H9 (cell line): Measurements from ENCODE around the gene ORM2. TPM values are rescaled to one million over a fixed set of nuclear protein-coding genes. Genes with fewer than 3 reads are reported as not detected.

ENCODE experiments used
- DNase-seq: peaks from one replicate; pipeline ENCODE4 v3.0.0-alpha.2; 2017
- H2AFZ ChIP-seq: one replicate; pipeline ENCODE4 v1.6.1; 2013; ENCODE audit warnings: mild to moderate bottlenecking, low read length, control low read depth, moderate library complexity
- H2AK5ac ChIP-seq: 2 replicates; pipeline ENCODE4 v1.6.1; 2013; ENCODE audit warnings: low read length, control low read depth, mixed read lengths; ENCODE audit not compliant: insufficient read length
- H2BK120ac ChIP-seq: one replicate; pipeline ENCODE4 v1.6.1; 2013; ENCODE audit warnings: low read depth, mild to moderate bottlenecking, low read length, control low read depth, inconsistent platforms; ENCODE audit not compliant: poor library complexity, severe bottlenecking
- H2BK12ac ChIP-seq: 2 replicates; pipeline ENCODE4 v1.6.1; 2013; ENCODE audit warnings: low read length, control low read depth, mixed read lengths, low read depth; ENCODE audit not compliant: insufficient read length
- H2BK15ac ChIP-seq: 2 replicates; pipeline ENCODE4 v1.6.1; 2013; ENCODE audit warnings: low read depth, low read length, control low read depth
- H2BK20ac ChIP-seq: one replicate; pipeline ENCODE4 v1.6.1; 2013; ENCODE audit warnings: low read depth, mild to moderate bottlenecking, low read length, control low read depth, inconsistent platforms; ENCODE audit not compliant: poor library complexity, severe bottlenecking
- H2BK5ac ChIP-seq: 2 replicates; pipeline ENCODE4 v1.6.1; 2013; ENCODE audit warnings: low read length, control low read depth, mixed read lengths; ENCODE audit not compliant: insufficient read length
- H3K14ac ChIP-seq: 2 replicates; pipeline ENCODE4 v1.6.1; 2013; ENCODE audit warnings: low read length, control low read depth; ENCODE audit not compliant: insufficient read depth
- H3K18ac ChIP-seq: 2 replicates; pipeline ENCODE4 v1.6.1; 2013; ENCODE audit warnings: low read depth, mild to moderate bottlenecking, mixed read lengths, low read length, control low read depth; ENCODE audit not compliant: insufficient read length
- H3K23ac ChIP-seq: 2 replicates; pipeline ENCODE4 v1.6.1; 2013; ENCODE audit warnings: low read length, control low read depth, mixed read lengths, low read depth; ENCODE audit not compliant: insufficient read length
- H3K23me2 ChIP-seq: 2 replicates; pipeline ENCODE4 v1.6.1; 2013; ENCODE audit warnings: low read depth, mild to moderate bottlenecking, mixed read lengths, low read length, control low read depth; ENCODE audit not compliant: insufficient read length, poor library complexity, severe bottlenecking
- H3K27ac ChIP-seq: 2 replicates; pipeline ENCODE4 v1.5.1; 2013; ENCODE audit warnings: low read length, control low read depth, mixed read lengths, low read depth; ENCODE audit not compliant: insufficient read length
- H3K27me3 ChIP-seq: 2 replicates; pipeline ENCODE4 v1.6.1; 2013; ENCODE audit warnings: low read length, control low read depth, inconsistent platforms; ENCODE audit not compliant: insufficient read depth
- H3K4ac ChIP-seq: 2 replicates; pipeline ENCODE4 v1.6.1; 2013; ENCODE audit warnings: low read depth, mild to moderate bottlenecking, control low read depth, inconsistent platforms, low read length, moderate library complexity
- H3K4me1 ChIP-seq: 2 replicates; pipeline ENCODE4 v1.6.1; 2013; ENCODE audit warnings: low read length, control low read depth, inconsistent platforms; ENCODE audit not compliant: insufficient read depth
- H3K4me2 ChIP-seq: 2 replicates; pipeline ENCODE4 v1.6.1; 2013; ENCODE audit warnings: low read length, control low read depth, mixed read lengths; ENCODE audit not compliant: insufficient read length, insufficient read depth
- H3K56ac ChIP-seq: 2 replicates; pipeline ENCODE4 v1.6.1; 2013; ENCODE audit warnings: low read depth, mild to moderate bottlenecking, mixed read lengths, low read length, control low read depth; ENCODE audit not compliant: insufficient read length
- H3K79me1 ChIP-seq: 2 replicates; pipeline ENCODE4 v1.6.1; 2013; ENCODE audit warnings: low read depth, mild to moderate bottlenecking, moderate library complexity, low read length, control low read depth, inconsistent platforms; ENCODE audit not compliant: insufficient read depth, poor library complexity, severe bottlenecking
- H3K79me2 ChIP-seq: 2 replicates; pipeline ENCODE4 v1.6.1; 2013; ENCODE audit warnings: low read length, control low read depth, inconsistent platforms; ENCODE audit not compliant: insufficient read depth
- H3K9ac ChIP-seq: 2 replicates; pipeline ENCODE4 v1.6.1; 2013; ENCODE audit warnings: low read length, control low read depth, mixed read lengths; ENCODE audit not compliant: insufficient read length; ENCODE audit errors: extremely low read depth
- H3K9me3 ChIP-seq: one replicate; pipeline ENCODE4 v1.6.1; 2013; ENCODE audit warnings: low read depth, low read length, inconsistent platforms; ENCODE audit not compliant: control insufficient read depth
- H3T11ph ChIP-seq: one replicate; pipeline ENCODE4 v1.6.1; 2013; ENCODE audit warnings: mild to moderate bottlenecking, low read length, control low read depth, inconsistent platforms
- H4K20me1 ChIP-seq: one replicate; pipeline ENCODE4 v1.6.1; 2013; ENCODE audit not compliant: control insufficient read depth, insufficient read length, insufficient read depth
- H4K5ac ChIP-seq: 2 replicates; pipeline ENCODE4 v1.6.1; 2013; ENCODE audit warnings: low read depth, mild to moderate bottlenecking, mixed read lengths, low read length, control low read depth; ENCODE audit not compliant: insufficient read length
- H4K8ac ChIP-seq: replicated peaks from 2 replicates; pipeline ENCODE4 v1.6.1; 2013; ENCODE audit warnings: low read length, control low read depth, mixed read lengths, low read depth; ENCODE audit not compliant: insufficient read length
- H4K91ac ChIP-seq: 2 replicates; pipeline ENCODE4 v1.6.1; 2013; ENCODE audit warnings: low read depth, mild to moderate bottlenecking, moderate library complexity, mixed read lengths, low read length, control low read depth; ENCODE audit not compliant: insufficient read length
- H3K27ac Mint-ChIP-seq, 3 experiments: 2 replicates in 2 of 3; 3 replicates in 1 of 3; pipeline ENCODE4 v1.8.0; 2020 to 2021; ENCODE audit warnings: mixed read lengths in 3 of 3, mild to moderate bottlenecking in 1 of 3, moderate library complexity in 1 of 3
- H3K27me3 Mint-ChIP-seq: 2 replicates; pipeline ENCODE4 v1.8.0; 2021; ENCODE audit warnings: low read depth, mild to moderate bottlenecking, moderate library complexity, mixed read lengths
- H3K36me3 Mint-ChIP-seq, 3 experiments: 2 replicates in 2 of 3; 3 replicates in 1 of 3; pipeline ENCODE4 v1.8.0; 2020 to 2021; ENCODE audit warnings: low read depth in 3 of 3, mixed read lengths in 3 of 3; ENCODE audit not compliant: insufficient read depth in 1 of 3
- H3K4me1 Mint-ChIP-seq, 2 experiments: 2 replicates each; pipeline ENCODE4 v1.8.0; 2020; ENCODE audit warnings: mixed read lengths in 2 of 2
- H3K4me3 Mint-ChIP-seq, 2 experiments: 2 replicates in 1 of 2; 3 replicates in 1 of 2; pipeline ENCODE4 v1.8.0; 2020 to 2021; ENCODE audit warnings: mild to moderate bottlenecking in 2 of 2, mixed read lengths in 2 of 2, moderate library complexity in 1 of 2
- H3K9me3 Mint-ChIP-seq, 2 experiments: 2 replicates in 1 of 2; 3 replicates in 1 of 2; pipeline ENCODE4 v1.8.0; 2020; ENCODE audit warnings: mild to moderate bottlenecking in 2 of 2, mixed read lengths in 2 of 2, moderate library complexity in 1 of 2
- WGBS: extraction: QIAGEN DNeasy Blood & Tissue Kit; methylation state at CpG from one replicate; pipeline ENCODE4 v1.1.7; 2013; ENCODE audit warnings: missing lambda C conversion rate, low lambda C conversion rate, mixed read lengths; ENCODE audit not compliant: insufficient read length; ENCODE audit errors: extremely low coverage; 5-methylcytosine and 5-hydroxymethylcytosine counted together
- total RNA-seq: library from RNA; stranded (reverse); gene quantifications from 2 replicates; pipeline ENCODE4 v1.2.1, GENCODE V29; 2021
- TF ChIP-seq, protein P1 (sequence below): fragments of 200-600 bp; sonication (generic); conservative IDR thresholded peaks from 3 replicates; pipeline ENCODE4 v1.8.0; 2021; ENCODE audit warnings: antibody characterized with exemption, mild to moderate bottlenecking

ORM2 gene
- total RNA-seq, 1 experiment from 2014 or later = 1.2 TPM

DNA sequence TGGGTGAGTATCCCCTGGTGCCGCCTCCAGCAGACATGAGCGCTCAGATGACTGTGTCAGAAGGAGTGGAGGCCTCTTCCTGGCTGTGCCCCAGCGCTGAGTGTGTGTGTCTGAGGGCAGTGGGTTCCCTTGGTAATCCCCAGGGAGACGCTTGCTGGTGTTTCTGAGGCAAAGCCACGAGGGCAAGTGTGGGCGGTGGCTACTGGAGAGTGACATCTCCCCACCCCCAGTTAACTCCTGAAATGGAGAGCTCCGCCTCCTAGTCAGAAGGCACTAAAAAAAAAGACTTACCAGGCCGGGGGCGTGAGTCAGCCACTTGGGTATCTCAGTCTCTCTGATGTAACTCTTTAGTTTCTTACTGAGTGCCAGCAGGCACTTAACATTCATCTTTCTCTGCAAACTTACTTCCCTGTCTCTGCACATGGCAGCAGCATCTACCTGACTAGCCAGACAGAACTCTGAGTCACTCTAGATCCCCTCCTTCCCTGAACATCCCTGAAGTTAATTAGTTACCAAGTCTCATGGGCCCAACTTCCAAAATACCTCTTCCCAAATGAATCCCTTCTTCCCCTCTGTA lies 19.3 kb downstream of the ORM2 start:
- H3T11ph ChIP-seq = no peak overlapping the region
- no peak overlapping the region for H2BK12ac ChIP-seq
- peaks cover 14 to 20% of the 10 kb centered on the region in 2 experiments for H3K4me1 Mint-ChIP-seq
- no peak overlapping the region for H2AK5ac ChIP-seq
- H3K27ac Mint-ChIP-seq = peak overlapping the region; percentile 29 to 98 (median 86)
- peaks cover 41 to 73% (median 59%) of the 10 kb centered on the region in 3 experiments; a peak in 6 of 7 replicates for H3K36me3 Mint-ChIP-seq
- H4K5ac ChIP-seq = no peak overlapping the region
- H3K79me1 ChIP-seq = no peaks in the 10 kb centered on the region
- no peak overlapping the region for H3K23ac ChIP-seq
- no peak overlapping the region for H4K8ac ChIP-seq
- no peaks in the 10 kb centered on the region for H3K9me3 Mint-ChIP-seq
- H3K23me2 ChIP-seq = no peaks in the 10 kb centered on the region
- no peak overlapping the region for H3K4me3 Mint-ChIP-seq
- H2BK15ac ChIP-seq = no peak overlapping the region
- H3K27me3 Mint-ChIP-seq = no peaks in the 10 kb centered on the region; the same call in 1 of the 2 replicates
- H3K14ac ChIP-seq = peak overlapping the region; percentile 16
- H3K9me3 ChIP-seq = no peaks in the 10 kb centered on the region
- no peak overlapping the region for H2BK5ac ChIP-seq
- no peak overlapping the region for H3K9ac ChIP-seq
- no peak overlapping the region for H2BK120ac ChIP-seq
- no peaks in the 10 kb centered on the region for H3K79me2 ChIP-seq
- no peaks in the 10 kb centered on the region for H3K27me3 ChIP-seq
- no peak overlapping the region for H3K4ac ChIP-seq
- H4K91ac ChIP-seq = peak overlapping the region; percentile 48
- H2AFZ ChIP-seq = no peak overlapping the region
- no peak overlapping the region for H2BK20ac ChIP-seq
- peaks cover 4% of the 10 kb centered on the region for H3K4me1 ChIP-seq
- peak; percentile 87 for DNase-seq
- no peak overlapping the region for H3K4me2 ChIP-seq
- H3K56ac ChIP-seq = no peak overlapping the region
- H3K18ac ChIP-seq = peak overlapping the region; percentile 51
- WGBS = no CpG with 5 or more reads among the region's 9 CpGs
- H4K20me1 ChIP-seq = no peaks in the 10 kb centered on the region
- TF ChIP-seq, protein P1, sequence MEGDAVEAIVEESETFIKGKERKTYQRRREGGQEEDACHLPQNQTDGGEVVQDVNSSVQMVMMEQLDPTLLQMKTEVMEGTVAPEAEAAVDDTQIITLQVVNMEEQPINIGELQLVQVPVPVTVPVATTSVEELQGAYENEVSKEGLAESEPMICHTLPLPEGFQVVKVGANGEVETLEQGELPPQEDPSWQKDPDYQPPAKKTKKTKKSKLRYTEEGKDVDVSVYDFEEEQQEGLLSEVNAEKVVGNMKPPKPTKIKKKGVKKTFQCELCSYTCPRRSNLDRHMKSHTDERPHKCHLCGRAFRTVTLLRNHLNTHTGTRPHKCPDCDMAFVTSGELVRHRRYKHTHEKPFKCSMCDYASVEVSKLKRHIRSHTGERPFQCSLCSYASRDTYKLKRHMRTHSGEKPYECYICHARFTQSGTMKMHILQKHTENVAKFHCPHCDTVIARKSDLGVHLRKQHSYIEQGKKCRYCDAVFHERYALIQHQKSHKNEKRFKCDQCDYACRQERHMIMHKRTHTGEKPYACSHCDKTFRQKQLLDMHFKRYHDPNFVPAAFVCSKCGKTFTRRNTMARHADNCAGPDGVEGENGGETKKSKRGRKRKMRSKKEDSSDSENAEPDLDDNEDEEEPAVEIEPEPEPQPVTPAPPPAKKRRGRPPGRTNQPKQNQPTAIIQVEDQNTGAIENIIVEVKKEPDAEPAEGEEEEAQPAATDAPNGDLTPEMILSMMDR = no peak
- no peak overlapping the region for H3K27ac ChIP-seq
